ENCODE data around the gene DMRT3.

DNA sequence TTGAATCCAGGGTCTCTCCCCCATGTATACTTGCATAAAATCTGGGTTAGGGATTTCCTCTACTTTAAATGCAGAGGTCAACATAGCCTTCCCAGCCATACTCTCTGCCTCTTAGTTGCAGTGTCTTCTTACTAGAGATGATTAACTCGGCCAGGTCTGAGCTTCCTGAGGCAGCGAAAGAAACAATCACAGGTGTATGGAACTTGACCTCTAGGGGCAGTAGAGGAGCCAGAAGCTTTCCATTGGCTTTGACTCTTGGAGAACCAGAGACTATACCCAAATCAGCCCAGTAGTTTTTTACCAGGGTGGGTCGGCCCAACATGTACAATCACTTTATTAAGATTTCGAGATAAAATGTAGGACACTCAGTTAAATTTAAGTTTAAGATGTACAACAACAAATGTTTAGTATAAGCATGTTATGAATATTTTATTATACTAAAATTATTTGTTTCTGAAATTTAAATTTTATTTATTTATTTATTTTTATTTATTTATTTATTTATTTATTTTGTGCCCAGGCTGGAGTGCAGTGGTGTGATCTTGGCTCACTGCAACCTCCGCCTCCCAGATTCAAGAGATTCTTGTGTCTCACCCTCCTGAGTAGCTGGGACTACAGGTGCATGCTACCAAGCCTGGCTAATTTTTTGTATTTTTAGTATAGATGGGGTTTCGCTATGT lies 48.0 kb upstream of the DMRT3 start:
- TF ChIP-seq POLR2A (IDR thresholded peaks at IDR 0.05) (no peak), EP300 (IDR thresholded peaks at IDR 0.05; ENCODE audit: low read depth) (no peak)
- TF ChIP-seq, protein P1, sequence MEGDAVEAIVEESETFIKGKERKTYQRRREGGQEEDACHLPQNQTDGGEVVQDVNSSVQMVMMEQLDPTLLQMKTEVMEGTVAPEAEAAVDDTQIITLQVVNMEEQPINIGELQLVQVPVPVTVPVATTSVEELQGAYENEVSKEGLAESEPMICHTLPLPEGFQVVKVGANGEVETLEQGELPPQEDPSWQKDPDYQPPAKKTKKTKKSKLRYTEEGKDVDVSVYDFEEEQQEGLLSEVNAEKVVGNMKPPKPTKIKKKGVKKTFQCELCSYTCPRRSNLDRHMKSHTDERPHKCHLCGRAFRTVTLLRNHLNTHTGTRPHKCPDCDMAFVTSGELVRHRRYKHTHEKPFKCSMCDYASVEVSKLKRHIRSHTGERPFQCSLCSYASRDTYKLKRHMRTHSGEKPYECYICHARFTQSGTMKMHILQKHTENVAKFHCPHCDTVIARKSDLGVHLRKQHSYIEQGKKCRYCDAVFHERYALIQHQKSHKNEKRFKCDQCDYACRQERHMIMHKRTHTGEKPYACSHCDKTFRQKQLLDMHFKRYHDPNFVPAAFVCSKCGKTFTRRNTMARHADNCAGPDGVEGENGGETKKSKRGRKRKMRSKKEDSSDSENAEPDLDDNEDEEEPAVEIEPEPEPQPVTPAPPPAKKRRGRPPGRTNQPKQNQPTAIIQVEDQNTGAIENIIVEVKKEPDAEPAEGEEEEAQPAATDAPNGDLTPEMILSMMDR (IDR thresholded peaks at IDR 0.05), result peak in 3 of 5 experiments; percentile 36 to 40 (median 39)
